ENCODE data around the gene FRMPD2. TPM values are rescaled to one million over a fixed set of nuclear protein-coding genes. Genes with fewer than 3 reads are reported as not detected.
A peak's percentile ranks its signal among the peaks of the same experiment; 100 is the strongest.
"Not testable (repeated sequence)": the region's sequence is repeated elsewhere in the genome, so short reads cannot be mapped to it uniquely, and the experiment has no call there.

Gene FRMPD2
- total RNA-seq, 1 experiment from 2014 or later: not detected

DNA sequence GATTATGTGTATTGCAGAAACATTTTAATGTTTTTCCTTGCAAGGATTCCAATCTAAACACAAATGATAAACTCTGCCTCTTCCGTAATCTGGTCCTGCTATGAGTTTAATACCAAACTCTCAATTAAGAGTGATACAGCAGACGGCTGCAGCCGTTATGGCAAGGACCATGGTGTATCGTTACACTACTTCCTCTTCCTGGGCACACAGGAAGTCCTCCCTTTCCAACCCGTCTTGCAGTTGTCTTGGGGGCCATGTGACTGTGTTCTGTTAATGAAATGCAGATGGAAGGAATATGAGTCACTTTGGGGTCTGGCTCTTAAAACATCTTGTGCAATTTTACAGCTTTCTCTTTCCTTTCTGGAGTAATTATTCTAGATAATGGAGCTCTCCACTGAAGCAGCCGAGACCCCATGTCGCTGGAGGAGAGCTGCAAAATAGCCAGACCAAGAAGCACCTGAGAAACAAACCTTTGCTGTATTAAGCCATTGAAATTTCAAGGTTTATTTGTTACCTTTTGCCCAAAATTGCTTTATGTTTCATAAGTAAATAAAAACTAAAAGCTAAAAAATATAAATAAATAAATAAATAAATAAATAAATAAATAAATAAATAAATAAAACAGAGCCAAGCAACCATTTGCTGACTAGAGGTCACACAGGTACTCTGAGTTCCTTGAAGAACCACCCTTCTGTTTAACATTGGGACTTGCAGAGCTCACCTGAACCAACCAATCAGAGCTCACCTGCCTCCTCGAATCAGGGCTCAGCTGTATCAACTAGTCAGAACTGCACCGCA is 74.7 kb downstream of the FRMPD2 start:
- Histone ChIP-seq H3K4me3 (ENCODE audit: insufficient read depth, low read depth, low read length) (no peak overlapping the region), H3K36me3 (replicated peaks; ENCODE audit: control insufficient read depth, insufficient read depth, low read length) (no peaks in the 10 kb centered on the region), H3K27me3 (ENCODE audit: control insufficient read depth, insufficient read depth, low read length) (no peaks in the 10 kb centered on the region)
- no peak for DNase-seq

DNA sequence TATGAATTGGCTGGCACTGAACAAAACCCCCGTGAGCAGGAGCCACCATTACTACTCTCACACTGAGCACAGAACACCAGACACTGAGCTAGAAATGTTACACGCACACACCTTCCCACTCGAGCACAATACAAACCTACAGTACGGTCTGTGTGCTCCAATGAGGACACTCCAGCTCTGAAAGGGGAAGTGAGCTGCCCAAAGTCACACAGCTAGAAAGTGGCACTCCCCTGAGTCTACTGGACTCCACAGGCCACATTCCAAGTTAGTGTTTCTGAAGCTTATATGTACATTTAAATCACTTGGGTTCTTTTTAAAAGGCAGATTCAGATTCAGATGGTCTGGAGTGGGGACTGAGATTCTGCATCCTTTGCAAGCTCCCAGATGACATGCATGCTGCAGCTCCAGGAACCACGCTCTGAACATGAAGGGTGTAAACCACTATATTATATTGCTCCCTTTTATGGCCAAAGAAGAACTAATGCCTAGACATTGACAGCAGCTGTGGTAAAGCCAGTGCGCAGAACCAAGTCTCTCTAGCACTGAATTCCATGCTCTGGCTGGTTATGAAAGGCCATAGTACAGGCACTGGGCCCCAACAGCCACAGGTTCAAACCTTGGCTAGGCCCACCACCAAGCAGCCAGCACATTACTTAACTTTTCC is 77.1 kb downstream of the FRMPD2 start:
- Histone ChIP-seq H3K4me3 (ENCODE audit: insufficient read depth, low read depth, low read length) (no peak overlapping the region), H3K27me3 (ENCODE audit: control insufficient read depth, insufficient read depth, low read length) (no peaks in the 10 kb centered on the region), H3K36me3 (replicated peaks; ENCODE audit: control insufficient read depth, insufficient read depth, low read length) (no peaks in the 10 kb centered on the region)
- no peak for DNase-seq

GRCh38 chr10:48195803-48196202 is 78.7 kb downstream of the FRMPD2 start:
- no peaks in the 10 kb centered on the region for H3K27me3 ChIP-seq (ENCODE audit: control insufficient read depth, insufficient read depth, low read length)
- H3K36me3 ChIP-seq (replicated peaks; ENCODE audit: control insufficient read depth, insufficient read depth, low read length): no peaks in the 10 kb centered on the region
- no peak for DNase-seq
- no peak overlapping the region for H3K4me3 ChIP-seq (ENCODE audit: insufficient read depth, low read depth, low read length)

DNA sequence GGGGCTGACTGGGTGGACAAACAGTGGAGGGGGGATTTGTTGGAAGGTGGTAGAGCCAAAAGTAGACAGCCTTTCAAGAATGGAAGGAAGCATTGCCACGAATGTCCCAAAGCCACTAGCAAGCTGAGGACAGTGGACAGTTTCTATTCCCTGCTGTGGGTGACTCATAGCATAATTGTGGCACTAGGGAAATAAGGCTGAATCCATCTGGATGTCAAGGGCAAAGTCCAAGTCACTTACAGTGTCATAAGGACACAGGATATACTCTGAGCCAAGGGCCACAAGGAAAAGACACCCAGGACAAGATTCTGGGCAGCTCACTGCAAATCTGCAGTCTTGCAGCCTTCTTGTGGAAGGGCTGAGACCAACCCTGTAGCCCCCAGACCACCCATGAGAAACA is 79.7 kb downstream of the FRMPD2 start:
- no peaks in the 10 kb centered on the region for H3K27me3 ChIP-seq (ENCODE audit: control insufficient read depth, insufficient read depth, low read length)
- no peak for DNase-seq

GRCh38 chr10:48193556-48193955 is 80.9 kb downstream of the FRMPD2 start:
- no peaks in the 10 kb centered on the region for H3K36me3 ChIP-seq (replicated peaks; ENCODE audit: control insufficient read depth, insufficient read depth, low read length)
- no peak for DNase-seq
- H3K4me3 ChIP-seq (ENCODE audit: insufficient read depth, low read depth, low read length): no peak overlapping the region
- no peaks in the 10 kb centered on the region for H3K27me3 ChIP-seq (ENCODE audit: control insufficient read depth, insufficient read depth, low read length)

More for the DNA sequence above, 79.7 kb downstream of the FRMPD2 start:
- Histone ChIP-seq H3K4me3 (ENCODE audit: insufficient read depth, low read depth, low read length) (no peak overlapping the region), H3K36me3 (replicated peaks; ENCODE audit: control insufficient read depth, insufficient read depth, low read length) (no peaks in the 10 kb centered on the region)

- H3K36me3 ChIP-seq (replicated peaks; ENCODE audit: control insufficient read depth, insufficient read depth, low read length): no peaks in the 10 kb centered on the region
- peak; percentile 6 for DNase-seq
- H3K27me3 ChIP-seq (ENCODE audit: control insufficient read depth, insufficient read depth, low read length): no peaks in the 10 kb centered on the region
- H3K4me3 ChIP-seq (ENCODE audit: insufficient read depth, low read depth, low read length): no peak overlapping the region
Measured at GRCh38 chr10:48192881-48193450, 81.5 kb downstream of the FRMPD2 start.

DNA sequence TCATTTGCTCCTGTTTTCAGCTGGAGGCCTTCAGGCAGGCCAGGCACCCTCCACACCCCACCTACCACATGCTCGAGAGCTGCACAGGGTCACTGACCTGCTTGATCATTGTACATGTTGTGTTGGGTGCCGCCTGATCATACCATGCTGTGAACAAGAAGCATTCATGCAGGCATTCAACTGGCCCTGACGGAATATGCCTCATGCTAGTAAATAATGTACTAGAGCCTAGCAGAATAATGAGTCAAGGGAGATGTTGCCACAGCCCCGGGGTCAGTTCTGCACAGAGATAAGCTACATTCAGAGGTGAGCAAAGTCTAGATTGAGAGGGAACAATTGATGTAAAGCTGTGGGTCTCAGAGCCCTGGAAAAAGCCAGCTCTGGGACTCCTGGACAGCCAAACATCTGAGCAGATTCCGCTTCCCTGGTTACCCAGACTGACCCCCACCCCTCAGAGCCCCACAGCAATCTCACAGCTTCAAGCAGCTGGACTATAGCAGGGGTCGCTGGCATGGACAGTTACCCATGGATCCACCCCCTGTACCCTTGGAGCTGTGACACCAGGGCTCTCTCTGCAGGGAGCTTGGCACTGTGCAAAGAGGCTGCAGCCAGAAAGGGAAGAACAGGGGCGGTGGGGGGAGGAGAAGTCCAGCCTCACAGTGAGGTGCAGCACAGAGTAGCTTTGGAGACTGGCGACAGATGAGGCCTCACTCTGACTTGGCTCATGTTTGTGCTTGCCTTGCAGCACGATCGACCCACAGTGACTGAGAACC is 86.6 kb downstream of the FRMPD2 start:
- Histone ChIP-seq H3K4me3 (ENCODE audit: insufficient read depth, low read depth, low read length) (no peak overlapping the region), H3K27me3 (ENCODE audit: control insufficient read depth, insufficient read depth, low read length) (no peaks in the 10 kb centered on the region), H3K36me3 (replicated peaks; ENCODE audit: control insufficient read depth, insufficient read depth, low read length) (no peaks in the 10 kb centered on the region)
- no peak for DNase-seq

GRCh38 chr10:48187126-48187525 is 87.4 kb downstream of the FRMPD2 start:
- no peak for DNase-seq
- H3K36me3 ChIP-seq (replicated peaks; ENCODE audit: control insufficient read depth, insufficient read depth, low read length): no peaks in the 10 kb centered on the region

GRCh38 chr10:48186264-48186804 is 88.2 kb downstream of the FRMPD2 start:
- not testable (repeated sequence) for H3K4me3 ChIP-seq (ENCODE audit: insufficient read depth, low read depth, low read length); DNase-seq; H3K27me3 ChIP-seq (ENCODE audit: control insufficient read depth, insufficient read depth, low read length); H3K36me3 ChIP-seq (replicated peaks; ENCODE audit: control insufficient read depth, insufficient read depth, low read length)

More at GRCh38 chr10:48187126-48187525, 87.4 kb downstream of the FRMPD2 start:
- no peak overlapping the region for H3K4me3 ChIP-seq (ENCODE audit: insufficient read depth, low read depth, low read length)
- no peaks in the 10 kb centered on the region for H3K27me3 ChIP-seq (ENCODE audit: control insufficient read depth, insufficient read depth, low read length)

DNA sequence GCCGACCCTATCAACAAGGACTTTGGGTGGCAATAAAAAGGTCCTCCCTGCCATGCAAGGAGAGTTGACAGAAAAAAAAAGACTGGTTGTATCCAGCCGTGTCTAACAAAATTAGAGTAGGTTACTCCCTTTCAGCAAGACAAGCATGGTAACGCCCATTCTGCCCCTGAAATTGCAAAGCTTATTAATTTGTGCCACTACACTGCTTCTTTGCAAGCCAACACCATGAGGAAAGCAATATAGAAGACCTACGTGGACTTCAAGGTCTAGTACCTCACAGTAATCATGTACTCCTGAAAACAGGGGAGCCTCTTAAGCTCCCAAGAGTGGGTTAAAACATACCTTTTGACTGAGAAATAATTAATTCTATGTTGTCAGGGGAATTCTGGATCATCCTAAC is 90.3 kb downstream of the FRMPD2 start:
- Histone ChIP-seq H3K4me3 (ENCODE audit: insufficient read depth, low read depth, low read length) (no peak overlapping the region), H3K36me3 (replicated peaks; ENCODE audit: control insufficient read depth, insufficient read depth, low read length) (no peaks in the 10 kb centered on the region), H3K27me3 (ENCODE audit: control insufficient read depth, insufficient read depth, low read length) (no peaks in the 10 kb centered on the region)
- DNase-seq: no peak

DNA sequence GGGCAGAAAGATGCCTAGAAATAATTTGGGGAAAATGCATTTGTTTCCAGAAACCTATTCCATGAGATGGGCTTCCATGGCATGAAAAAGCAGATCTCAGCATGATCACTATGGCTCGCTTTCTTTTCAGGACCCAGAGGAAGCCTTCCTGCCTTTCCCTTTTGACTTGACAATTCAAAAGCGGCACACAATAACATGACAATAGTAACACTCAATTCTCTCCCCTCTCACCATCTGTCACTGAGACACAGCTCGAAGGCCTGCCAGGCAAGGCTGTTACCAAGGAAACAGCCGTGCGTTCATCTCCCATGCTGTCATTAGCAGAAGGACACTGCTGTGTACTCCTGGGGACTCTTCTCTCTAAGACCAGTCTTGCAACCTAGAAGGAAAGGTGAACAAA is 101.8 kb downstream of the FRMPD2 start:
- H3K4me3 ChIP-seq (ENCODE audit: insufficient read depth, low read depth, low read length); DNase-seq; H3K27me3 ChIP-seq (ENCODE audit: control insufficient read depth, insufficient read depth, low read length); H3K36me3 ChIP-seq (replicated peaks; ENCODE audit: control insufficient read depth, insufficient read depth, low read length): not testable (repeated sequence)

GRCh38 chr10:48160670-48161069 is 113.8 kb downstream of the FRMPD2 start:
- not testable (repeated sequence) for DNase-seq

GRCh38 chr10:48160163-48160562 is 114.3 kb downstream of the FRMPD2 start:
- DNase-seq; H3K4me3 ChIP-seq (ENCODE audit: insufficient read depth, low read depth, low read length); H3K27me3 ChIP-seq (ENCODE audit: control insufficient read depth, insufficient read depth, low read length); H3K36me3 ChIP-seq (replicated peaks; ENCODE audit: control insufficient read depth, insufficient read depth, low read length): not testable (repeated sequence)

More at GRCh38 chr10:48160670-48161069, 113.8 kb downstream of the FRMPD2 start:
- not testable (repeated sequence) for H3K36me3 ChIP-seq (replicated peaks; ENCODE audit: control insufficient read depth, insufficient read depth, low read length); H3K27me3 ChIP-seq (ENCODE audit: control insufficient read depth, insufficient read depth, low read length); H3K4me3 ChIP-seq (ENCODE audit: insufficient read depth, low read depth, low read length)

Data from H7 (cell line).